ENCODE results near the gene HIP1R. TPM values are rescaled to one million over a fixed set of nuclear protein-coding genes. Genes with fewer than 3 reads are reported as not detected.

HIP1R gene
- total and polyA plus RNA-seq, 2 of the 8 experiments (the other 6 are each of a cell fraction or from before 2014, with no cell fraction given), result 11.2 to 14.5 TPM

DNA sequence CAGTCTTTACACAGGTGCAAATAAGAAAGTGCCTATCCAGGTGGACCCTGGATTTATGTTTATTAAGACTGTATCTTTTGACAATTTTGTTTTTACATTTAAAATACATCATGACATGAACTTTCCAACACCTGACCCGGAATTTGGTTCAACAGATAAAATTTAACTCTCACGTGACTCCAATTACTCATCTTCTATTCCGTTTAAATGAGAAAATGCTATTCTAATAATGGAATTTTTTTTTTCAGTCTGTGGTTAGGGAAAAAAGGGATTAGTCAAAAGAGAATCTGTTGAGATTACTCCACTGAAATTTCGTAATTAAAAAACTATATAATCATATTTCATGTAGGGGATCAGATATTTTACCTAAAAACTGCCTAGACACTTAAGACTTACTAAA is 49.6 kb downstream of the HIP1R start (continued):
- TF ChIP-seq, protein P1, sequence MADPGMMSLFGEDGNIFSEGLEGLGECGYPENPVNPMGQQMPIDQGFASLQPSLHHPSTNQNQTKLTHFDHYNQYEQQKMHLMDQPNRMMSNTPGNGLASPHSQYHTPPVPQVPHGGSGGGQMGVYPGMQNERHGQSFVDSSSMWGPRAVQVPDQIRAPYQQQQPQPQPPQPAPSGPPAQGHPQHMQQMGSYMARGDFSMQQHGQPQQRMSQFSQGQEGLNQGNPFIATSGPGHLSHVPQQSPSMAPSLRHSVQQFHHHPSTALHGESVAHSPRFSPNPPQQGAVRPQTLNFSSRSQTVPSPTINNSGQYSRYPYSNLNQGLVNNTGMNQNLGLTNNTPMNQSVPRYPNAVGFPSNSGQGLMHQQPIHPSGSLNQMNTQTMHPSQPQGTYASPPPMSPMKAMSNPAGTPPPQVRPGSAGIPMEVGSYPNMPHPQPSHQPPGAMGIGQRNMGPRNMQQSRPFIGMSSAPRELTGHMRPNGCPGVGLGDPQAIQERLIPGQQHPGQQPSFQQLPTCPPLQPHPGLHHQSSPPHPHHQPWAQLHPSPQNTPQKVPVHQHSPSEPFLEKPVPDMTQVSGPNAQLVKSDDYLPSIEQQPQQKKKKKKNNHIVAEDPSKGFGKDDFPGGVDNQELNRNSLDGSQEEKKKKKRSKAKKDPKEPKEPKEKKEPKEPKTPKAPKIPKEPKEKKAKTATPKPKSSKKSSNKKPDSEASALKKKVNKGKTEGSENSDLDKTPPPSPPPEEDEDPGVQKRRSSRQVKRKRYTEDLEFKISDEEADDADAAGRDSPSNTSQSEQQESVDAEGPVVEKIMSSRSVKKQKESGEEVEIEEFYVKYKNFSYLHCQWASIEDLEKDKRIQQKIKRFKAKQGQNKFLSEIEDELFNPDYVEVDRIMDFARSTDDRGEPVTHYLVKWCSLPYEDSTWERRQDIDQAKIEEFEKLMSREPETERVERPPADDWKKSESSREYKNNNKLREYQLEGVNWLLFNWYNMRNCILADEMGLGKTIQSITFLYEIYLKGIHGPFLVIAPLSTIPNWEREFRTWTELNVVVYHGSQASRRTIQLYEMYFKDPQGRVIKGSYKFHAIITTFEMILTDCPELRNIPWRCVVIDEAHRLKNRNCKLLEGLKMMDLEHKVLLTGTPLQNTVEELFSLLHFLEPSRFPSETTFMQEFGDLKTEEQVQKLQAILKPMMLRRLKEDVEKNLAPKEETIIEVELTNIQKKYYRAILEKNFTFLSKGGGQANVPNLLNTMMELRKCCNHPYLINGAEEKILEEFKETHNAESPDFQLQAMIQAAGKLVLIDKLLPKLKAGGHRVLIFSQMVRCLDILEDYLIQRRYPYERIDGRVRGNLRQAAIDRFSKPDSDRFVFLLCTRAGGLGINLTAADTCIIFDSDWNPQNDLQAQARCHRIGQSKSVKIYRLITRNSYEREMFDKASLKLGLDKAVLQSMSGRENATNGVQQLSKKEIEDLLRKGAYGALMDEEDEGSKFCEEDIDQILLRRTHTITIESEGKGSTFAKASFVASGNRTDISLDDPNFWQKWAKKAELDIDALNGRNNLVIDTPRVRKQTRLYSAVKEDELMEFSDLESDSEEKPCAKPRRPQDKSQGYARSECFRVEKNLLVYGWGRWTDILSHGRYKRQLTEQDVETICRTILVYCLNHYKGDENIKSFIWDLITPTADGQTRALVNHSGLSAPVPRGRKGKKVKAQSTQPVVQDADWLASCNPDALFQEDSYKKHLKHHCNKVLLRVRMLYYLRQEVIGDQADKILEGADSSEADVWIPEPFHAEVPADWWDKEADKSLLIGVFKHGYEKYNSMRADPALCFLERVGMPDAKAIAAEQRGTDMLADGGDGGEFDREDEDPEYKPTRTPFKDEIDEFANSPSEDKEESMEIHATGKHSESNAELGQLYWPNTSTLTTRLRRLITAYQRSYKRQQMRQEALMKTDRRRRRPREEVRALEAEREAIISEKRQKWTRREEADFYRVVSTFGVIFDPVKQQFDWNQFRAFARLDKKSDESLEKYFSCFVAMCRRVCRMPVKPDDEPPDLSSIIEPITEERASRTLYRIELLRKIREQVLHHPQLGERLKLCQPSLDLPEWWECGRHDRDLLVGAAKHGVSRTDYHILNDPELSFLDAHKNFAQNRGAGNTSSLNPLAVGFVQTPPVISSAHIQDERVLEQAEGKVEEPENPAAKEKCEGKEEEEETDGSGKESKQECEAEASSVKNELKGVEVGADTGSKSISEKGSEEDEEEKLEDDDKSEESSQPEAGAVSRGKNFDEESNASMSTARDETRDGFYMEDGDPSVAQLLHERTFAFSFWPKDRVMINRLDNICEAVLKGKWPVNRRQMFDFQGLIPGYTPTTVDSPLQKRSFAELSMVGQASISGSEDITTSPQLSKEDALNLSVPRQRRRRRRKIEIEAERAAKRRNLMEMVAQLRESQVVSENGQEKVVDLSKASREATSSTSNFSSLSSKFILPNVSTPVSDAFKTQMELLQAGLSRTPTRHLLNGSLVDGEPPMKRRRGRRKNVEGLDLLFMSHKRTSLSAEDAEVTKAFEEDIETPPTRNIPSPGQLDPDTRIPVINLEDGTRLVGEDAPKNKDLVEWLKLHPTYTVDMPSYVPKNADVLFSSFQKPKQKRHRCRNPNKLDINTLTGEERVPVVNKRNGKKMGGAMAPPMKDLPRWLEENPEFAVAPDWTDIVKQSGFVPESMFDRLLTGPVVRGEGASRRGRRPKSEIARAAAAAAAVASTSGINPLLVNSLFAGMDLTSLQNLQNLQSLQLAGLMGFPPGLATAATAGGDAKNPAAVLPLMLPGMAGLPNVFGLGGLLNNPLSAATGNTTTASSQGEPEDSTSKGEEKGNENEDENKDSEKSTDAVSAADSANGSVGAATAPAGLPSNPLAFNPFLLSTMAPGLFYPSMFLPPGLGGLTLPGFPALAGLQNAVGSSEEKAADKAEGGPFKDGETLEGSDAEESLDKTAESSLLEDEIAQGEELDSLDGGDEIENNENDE (IDR thresholded peaks at IDR 0.05; ENCODE audit: insufficient replicate concordance, low read length), result no peak
- TF ChIP-seq TBP (IDR thresholded peaks at IDR 0.05; ENCODE audit: low read depth, low read length) (no peak), YY1 (IDR thresholded peaks at IDR 0.05; ENCODE audit: low read depth, low read length) (no peak), RBBP5 (IDR thresholded peaks at IDR 0.05; ENCODE audit: borderline replicate concordance, low read depth, low read length) (no peak), EZH2 (IDR thresholded peaks at IDR 0.05; ENCODE audit: low read depth, low read length, severe bottlenecking) (no peak), SIX5 (IDR thresholded peaks at IDR 0.05; ENCODE audit: low read depth, low read length) (no peak), ZNF274 (IDR thresholded peaks at IDR 0.05; ENCODE audit: borderline replicate concordance, extremely low read depth, low read length) (no peak), KDM4A (IDR thresholded peaks at IDR 0.05; ENCODE audit: low read depth, low read length, severe bottlenecking) (no peak)
- TF ChIP-seq, protein P2, sequence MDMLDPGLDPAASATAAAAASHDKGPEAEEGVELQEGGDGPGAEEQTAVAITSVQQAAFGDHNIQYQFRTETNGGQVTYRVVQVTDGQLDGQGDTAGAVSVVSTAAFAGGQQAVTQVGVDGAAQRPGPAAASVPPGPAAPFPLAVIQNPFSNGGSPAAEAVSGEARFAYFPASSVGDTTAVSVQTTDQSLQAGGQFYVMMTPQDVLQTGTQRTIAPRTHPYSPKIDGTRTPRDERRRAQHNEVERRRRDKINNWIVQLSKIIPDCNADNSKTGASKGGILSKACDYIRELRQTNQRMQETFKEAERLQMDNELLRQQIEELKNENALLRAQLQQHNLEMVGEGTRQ (IDR thresholded peaks at IDR 0.05; ENCODE audit: low read length), result no peak
- TF ChIP-seq, protein P3, sequence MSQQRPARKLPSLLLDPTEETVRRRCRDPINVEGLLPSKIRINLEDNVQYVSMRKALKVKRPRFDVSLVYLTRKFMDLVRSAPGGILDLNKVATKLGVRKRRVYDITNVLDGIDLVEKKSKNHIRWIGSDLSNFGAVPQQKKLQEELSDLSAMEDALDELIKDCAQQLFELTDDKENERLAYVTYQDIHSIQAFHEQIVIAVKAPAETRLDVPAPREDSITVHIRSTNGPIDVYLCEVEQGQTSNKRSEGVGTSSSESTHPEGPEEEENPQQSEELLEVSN (IDR thresholded peaks at IDR 0.05), result no peak
